ENCODE measurements around the gene CNNM2. TPM values are rescaled to one million over a fixed set of nuclear protein-coding genes. Genes with fewer than 3 reads are reported as not detected.
"Not testable (repeated sequence)": the region's sequence is repeated elsewhere in the genome, so short reads cannot be mapped to it uniquely, and the experiment has no call there.

Gene CNNM2
- total RNA-seq, 2 donors from 2014 or later, result 6.6 to 7.4 TPM

DNA sequence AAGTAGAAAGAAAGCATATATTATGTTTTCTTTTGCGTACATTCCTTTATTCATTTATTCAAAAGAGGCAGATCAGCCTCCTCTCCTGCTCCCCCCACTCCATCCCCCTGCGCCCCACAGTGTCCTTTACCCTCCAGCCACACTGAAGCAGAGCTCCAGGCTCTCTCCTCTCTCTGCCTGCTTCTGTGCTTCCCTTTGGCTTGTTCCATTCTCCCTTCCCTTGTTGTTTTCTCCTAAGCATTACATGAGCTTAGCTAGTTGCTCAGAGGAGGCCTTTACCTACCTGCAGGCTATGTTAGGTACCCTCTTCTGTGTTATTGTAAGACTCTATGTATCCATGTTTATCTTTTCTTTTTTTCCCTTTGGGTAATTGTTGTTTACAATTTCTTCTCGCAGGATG, 27.4 kb downstream of the CNNM2 start:
- H3K27ac Mint-ChIP-seq, result no peak overlapping the region
- H3K4me3 Mint-ChIP-seq, result no peak overlapping the region
- ATAC-seq (replicated peaks), result no peak
- no peaks in the 10 kb centered on the region for H3K4me1 Mint-ChIP-seq
- no peaks in the 10 kb centered on the region for H3K27me3 Mint-ChIP-seq
- H3K36me3 Mint-ChIP-seq (ENCODE audit: low read depth), result no peaks in the 10 kb centered on the region
- no peaks in the 10 kb centered on the region for H3K9me3 Mint-ChIP-seq

DNA sequence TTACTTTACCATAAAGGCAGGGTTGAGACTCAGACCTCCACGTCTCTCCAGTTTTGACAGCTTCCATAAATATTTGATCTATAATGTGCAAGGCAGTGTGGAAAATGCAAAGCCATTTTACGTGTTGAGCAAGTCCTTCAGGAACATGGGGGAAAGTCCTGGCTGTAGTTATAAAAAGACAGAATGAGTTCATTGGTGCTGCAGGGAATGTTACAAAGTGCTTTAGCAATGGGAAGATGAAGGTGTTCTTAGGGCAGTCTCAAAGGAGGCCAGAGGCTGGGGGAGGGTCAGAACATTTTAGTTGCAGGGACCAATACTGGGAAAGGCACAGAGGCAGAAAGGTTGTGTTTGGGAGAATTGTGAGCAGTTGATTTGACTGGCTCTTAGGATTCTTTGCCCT, 27.9 kb downstream of the CNNM2 start:
- H3K4me1 Mint-ChIP-seq, result no peaks in the 10 kb centered on the region
- no peaks in the 10 kb centered on the region for H3K9me3 Mint-ChIP-seq
- ATAC-seq (replicated peaks), result no peak
- H3K27me3 Mint-ChIP-seq, result no peaks in the 10 kb centered on the region
- no peak overlapping the region for H3K4me3 Mint-ChIP-seq
- no peak overlapping the region for H3K27ac Mint-ChIP-seq
- no peaks in the 10 kb centered on the region for H3K36me3 Mint-ChIP-seq (ENCODE audit: low read depth)

GRCh38 chr10:102946992-102947391, 28.9 kb downstream of the CNNM2 start:
- Mint-ChIP-seq H3K4me3 (no peak overlapping the region), H3K36me3 (ENCODE audit: low read depth) (no peaks in the 10 kb centered on the region), H3K4me1 (no peaks in the 10 kb centered on the region), H3K9me3 (no peaks in the 10 kb centered on the region), H3K27ac (no peak overlapping the region), H3K27me3 (no peaks in the 10 kb centered on the region)
- ATAC-seq (replicated peaks), result no peak

GRCh38 chr10:102948176-102948575, 30.1 kb downstream of the CNNM2 start:
- Mint-ChIP-seq H3K27me3 (no peaks in the 10 kb centered on the region), H3K4me3 (no peak overlapping the region), H3K9me3 (no peaks in the 10 kb centered on the region), H3K36me3 (ENCODE audit: low read depth) (no peaks in the 10 kb centered on the region), H3K27ac (no peak overlapping the region), H3K4me1 (no peaks in the 10 kb centered on the region)
- no peak for ATAC-seq (replicated peaks)

- Mint-ChIP-seq H3K4me1 (no peaks in the 10 kb centered on the region), H3K27ac (no peak overlapping the region), H3K9me3 (no peaks in the 10 kb centered on the region), H3K27me3 (no peaks in the 10 kb centered on the region), H3K36me3 (ENCODE audit: low read depth) (no peaks in the 10 kb centered on the region), H3K4me3 (no peak overlapping the region)
- no peak for ATAC-seq (replicated peaks)
Measured at GRCh38 chr10:102948786-102949185, 30.7 kb downstream of the CNNM2 start.

DNA sequence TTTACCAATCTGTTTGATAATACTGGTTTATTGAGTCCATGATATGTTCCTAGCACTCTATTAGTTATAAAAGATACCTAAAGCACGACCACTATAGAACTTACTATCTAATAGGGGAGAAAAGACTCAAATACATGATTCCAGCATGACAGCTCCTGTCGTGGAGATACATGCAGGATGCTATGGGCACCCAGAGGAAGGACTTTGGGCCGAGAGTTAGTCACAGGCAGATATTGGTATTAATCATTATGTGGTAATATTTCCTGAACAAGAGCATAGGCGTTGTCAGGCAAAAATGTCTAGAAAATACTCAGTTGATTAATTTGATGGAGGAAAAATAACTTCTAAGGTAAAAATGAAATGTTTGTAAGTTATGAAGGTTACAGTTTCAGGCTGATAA, 31.8 kb downstream of the CNNM2 start:
- no peaks in the 10 kb centered on the region for H3K36me3 Mint-ChIP-seq (ENCODE audit: low read depth)
- no peaks in the 10 kb centered on the region for H3K27me3 Mint-ChIP-seq
- ATAC-seq (replicated peaks), result no peak
- no peaks in the 10 kb centered on the region for H3K4me1 Mint-ChIP-seq
- H3K4me3 Mint-ChIP-seq, result no peak overlapping the region
- no peaks in the 10 kb centered on the region for H3K9me3 Mint-ChIP-seq
- no peak overlapping the region for H3K27ac Mint-ChIP-seq

GRCh38 chr10:102951316-102951715, 33.2 kb downstream of the CNNM2 start:
- Mint-ChIP-seq H3K27me3 (no peaks in the 10 kb centered on the region), H3K4me1 (no peaks in the 10 kb centered on the region), H3K4me3 (no peak overlapping the region), H3K27ac (no peak overlapping the region), H3K9me3 (no peaks in the 10 kb centered on the region), H3K36me3 (ENCODE audit: low read depth) (no peaks in the 10 kb centered on the region)
- no peak for ATAC-seq (replicated peaks)

GRCh38 chr10:102959360-102959759, 41.3 kb downstream of the CNNM2 start:
- no peak for ATAC-seq (replicated peaks)
- no peaks in the 10 kb centered on the region for H3K27me3 Mint-ChIP-seq
- no peak overlapping the region for H3K4me3 Mint-ChIP-seq
- no peaks in the 10 kb centered on the region for H3K9me3 Mint-ChIP-seq
- no peak overlapping the region for H3K27ac Mint-ChIP-seq
- H3K4me1 Mint-ChIP-seq, result no peaks in the 10 kb centered on the region
- no peaks in the 10 kb centered on the region for H3K36me3 Mint-ChIP-seq (ENCODE audit: low read depth)

DNA sequence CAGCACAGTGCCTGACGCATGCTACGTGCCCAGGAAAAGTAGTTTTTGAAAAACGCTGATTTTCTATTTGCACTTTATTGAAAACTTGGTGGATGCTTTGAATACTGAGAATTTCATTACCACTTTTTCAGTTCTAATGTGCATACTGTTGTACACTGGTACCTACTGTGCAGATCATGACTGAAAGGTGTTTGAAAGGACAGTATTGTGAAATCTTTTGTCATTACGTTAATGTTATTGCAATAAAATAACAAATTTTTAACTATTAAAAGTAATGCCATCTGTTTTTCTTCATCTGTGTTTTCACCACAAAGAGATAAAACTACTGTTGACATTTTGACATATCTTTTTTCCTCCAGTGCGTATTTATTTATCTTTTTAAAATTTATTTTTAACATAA, 42.1 kb downstream of the CNNM2 start:
- no peak for ATAC-seq (replicated peaks)
- H3K9me3 Mint-ChIP-seq, result no peaks in the 10 kb centered on the region
- no peaks in the 10 kb centered on the region for H3K27me3 Mint-ChIP-seq
- H3K4me1 Mint-ChIP-seq, result no peaks in the 10 kb centered on the region
- no peak overlapping the region for H3K27ac Mint-ChIP-seq
- no peaks in the 10 kb centered on the region for H3K36me3 Mint-ChIP-seq (ENCODE audit: low read depth)
- no peak overlapping the region for H3K4me3 Mint-ChIP-seq

GRCh38 chr10:102962267-102962666, 44.2 kb downstream of the CNNM2 start:
- Mint-ChIP-seq H3K9me3 (no peaks in the 10 kb centered on the region), H3K4me1 (no peaks in the 10 kb centered on the region), H3K27ac (no peak overlapping the region), H3K36me3 (ENCODE audit: low read depth) (no peaks in the 10 kb centered on the region), H3K27me3 (no peaks in the 10 kb centered on the region), H3K4me3 (no peak overlapping the region)
- no peak for ATAC-seq (replicated peaks)

DNA sequence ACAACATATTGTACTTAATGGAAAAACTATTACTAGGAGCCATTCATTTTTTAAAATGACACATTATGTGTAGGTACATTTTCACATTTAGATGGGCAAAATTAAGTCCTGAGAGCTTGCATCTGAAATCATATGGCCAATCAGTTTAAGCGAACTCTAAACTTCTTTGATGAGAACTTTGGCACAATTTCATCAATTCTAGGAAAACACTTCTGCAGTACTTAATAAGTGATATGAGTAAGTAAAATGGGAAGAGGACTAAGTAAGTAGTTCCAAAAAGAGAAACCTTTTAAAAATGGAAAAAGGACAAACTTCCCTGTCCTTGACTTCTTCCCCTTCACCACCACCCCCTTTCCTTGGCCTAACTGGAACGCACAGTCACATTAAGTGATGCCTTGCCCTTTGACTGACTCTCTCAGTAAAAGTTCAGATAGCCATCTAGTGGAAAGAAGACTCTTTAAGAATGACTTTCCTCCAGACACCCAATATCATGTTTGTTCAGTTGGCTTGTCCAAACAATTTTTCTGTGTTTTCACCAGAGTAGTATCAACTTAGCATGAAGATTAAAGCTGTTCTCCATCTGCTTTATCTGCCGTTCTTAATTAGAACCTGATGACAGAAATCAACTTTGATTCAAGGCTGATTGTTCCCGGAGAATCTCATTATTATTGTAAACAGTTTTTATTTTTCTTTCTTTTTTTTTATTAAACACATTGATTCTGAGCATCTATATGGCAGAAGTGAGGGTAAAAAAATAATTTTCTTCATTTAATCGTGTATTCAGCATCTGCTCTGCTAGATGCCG, 45.1 kb downstream of the CNNM2 start:
- no peak for ATAC-seq (replicated peaks)
- H3K4me1 Mint-ChIP-seq, result no peaks in the 10 kb centered on the region
- no peak overlapping the region for H3K27ac Mint-ChIP-seq
- H3K9me3 Mint-ChIP-seq, result no peaks in the 10 kb centered on the region
- no peaks in the 10 kb centered on the region for H3K36me3 Mint-ChIP-seq (ENCODE audit: low read depth)
- no peaks in the 10 kb centered on the region for H3K27me3 Mint-ChIP-seq
- no peak overlapping the region for H3K4me3 Mint-ChIP-seq

- ATAC-seq (replicated peaks), result no peak
- Mint-ChIP-seq H3K27ac (no peak overlapping the region), H3K4me1 (no peaks in the 10 kb centered on the region)
Measured at GRCh38 chr10:102963756-102964025, 45.6 kb downstream of the CNNM2 start.

DNA sequence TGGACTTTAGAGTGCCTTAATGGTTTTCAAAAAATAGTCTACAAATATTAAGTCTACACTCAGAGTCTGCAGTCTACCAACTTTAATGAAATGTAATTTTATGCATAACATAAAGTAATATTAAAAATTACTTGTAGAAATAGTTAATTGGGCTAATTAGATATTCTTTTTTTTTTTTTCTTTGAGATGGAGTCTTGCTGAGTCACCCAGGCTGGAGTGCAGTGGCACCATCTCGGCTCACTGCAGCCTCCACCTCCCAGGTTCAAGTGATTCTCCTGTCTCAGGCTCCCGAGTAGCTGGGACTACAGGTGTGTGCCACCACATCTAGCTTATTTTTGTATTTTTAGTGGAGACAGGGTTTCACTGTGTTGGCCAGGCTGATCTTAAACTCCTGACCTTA, 46.0 kb downstream of the CNNM2 start:
- not testable (repeated sequence) for H3K4me3 Mint-ChIP-seq; H3K4me1 Mint-ChIP-seq; ATAC-seq (replicated peaks); H3K9me3 Mint-ChIP-seq; H3K27ac Mint-ChIP-seq; H3K27me3 Mint-ChIP-seq; H3K36me3 Mint-ChIP-seq (ENCODE audit: low read depth)

More at GRCh38 chr10:102963756-102964025, 45.6 kb downstream of the CNNM2 start:
- no peaks in the 10 kb centered on the region for H3K27me3 Mint-ChIP-seq
- no peaks in the 10 kb centered on the region for H3K36me3 Mint-ChIP-seq (ENCODE audit: low read depth)
- H3K4me3 Mint-ChIP-seq, result no peak overlapping the region
- no peaks in the 10 kb centered on the region for H3K9me3 Mint-ChIP-seq

DNA sequence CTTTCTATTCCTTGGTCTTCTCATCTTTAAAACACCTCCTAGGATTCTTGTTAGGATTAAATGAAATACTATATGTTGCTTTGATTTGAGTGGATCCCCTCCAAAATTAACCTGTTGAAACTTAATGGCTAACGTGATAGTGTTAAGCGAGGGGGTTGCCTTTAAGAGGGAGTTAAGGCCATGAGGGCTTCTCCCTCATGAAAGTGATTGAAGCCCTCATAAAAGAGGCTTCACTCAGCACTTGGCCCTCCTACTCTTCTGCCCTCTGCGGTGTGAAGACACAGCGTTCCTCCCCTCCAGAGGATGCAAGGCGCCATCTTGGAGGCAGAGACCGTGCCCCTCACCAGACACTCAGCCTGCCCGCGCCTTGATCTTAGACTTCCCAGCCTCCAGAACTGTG, 46.6 kb downstream of the CNNM2 start:
- Mint-ChIP-seq H3K36me3 (ENCODE audit: low read depth) (no peaks in the 10 kb centered on the region), H3K9me3 (no peaks in the 10 kb centered on the region), H3K27me3 (no peaks in the 10 kb centered on the region), H3K4me3 (no peak overlapping the region), H3K27ac (no peak overlapping the region), H3K4me1 (no peaks in the 10 kb centered on the region)
- no peak for ATAC-seq (replicated peaks)

DNA sequence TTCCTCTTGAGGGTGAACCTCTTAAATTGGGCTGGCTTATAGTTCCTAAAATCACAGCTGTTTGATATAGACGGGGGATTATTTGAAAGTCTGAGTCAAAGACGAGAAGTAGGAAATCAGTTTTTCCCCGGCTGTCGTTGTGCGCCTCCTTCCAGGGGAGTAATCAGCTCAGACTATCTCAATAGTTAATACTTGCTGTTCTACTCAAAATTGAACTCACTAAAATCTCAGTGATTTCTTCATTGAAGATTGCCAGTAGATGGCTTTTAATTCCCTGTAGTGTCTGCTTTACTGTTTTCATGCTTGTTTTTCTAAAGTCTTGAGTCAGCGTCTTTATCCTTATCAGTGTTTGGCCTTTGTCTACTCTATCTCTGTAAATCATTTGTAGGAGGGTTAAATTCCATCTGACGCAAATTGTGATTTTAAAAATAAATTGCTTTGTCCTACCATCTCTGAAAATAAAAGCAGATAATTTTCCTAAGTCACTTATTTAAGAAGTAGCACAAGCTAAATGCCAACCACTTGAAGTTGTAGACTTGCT, 47.3 kb downstream of the CNNM2 start:
- no peaks in the 10 kb centered on the region for H3K9me3 Mint-ChIP-seq
- no peaks in the 10 kb centered on the region for H3K27me3 Mint-ChIP-seq

DNA sequence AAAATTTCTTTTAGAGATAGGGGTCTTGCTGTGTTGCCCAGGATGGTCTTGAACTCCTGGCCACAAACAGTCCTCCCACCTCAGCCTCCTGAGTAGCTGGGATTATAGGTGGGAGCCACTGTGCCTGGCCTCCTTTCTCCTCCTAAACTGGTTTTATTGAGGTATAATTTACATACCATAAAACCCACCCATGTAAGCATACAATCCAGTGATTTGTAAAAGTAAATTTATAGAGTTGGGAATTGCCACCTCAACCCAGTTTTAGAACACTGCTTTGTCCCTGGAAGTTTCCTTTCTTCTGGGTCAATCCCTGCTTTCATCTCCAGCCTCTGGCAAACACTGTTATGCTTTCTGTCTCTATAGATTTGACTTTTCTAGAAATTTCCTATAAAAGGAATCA, 49.0 kb downstream of the CNNM2 start:
- Mint-ChIP-seq H3K27ac (no peak overlapping the region), H3K27me3 (no peaks in the 10 kb centered on the region), H3K36me3 (ENCODE audit: low read depth) (no peaks in the 10 kb centered on the region), H3K4me3 (no peak overlapping the region), H3K4me1 (no peaks in the 10 kb centered on the region), H3K9me3 (no peaks in the 10 kb centered on the region)
- ATAC-seq (replicated peaks), result no peak

More for the DNA sequence above, 47.3 kb downstream of the CNNM2 start:
- no peaks in the 10 kb centered on the region for H3K4me1 Mint-ChIP-seq
- no peaks in the 10 kb centered on the region for H3K36me3 Mint-ChIP-seq (ENCODE audit: low read depth)
- no peak overlapping the region for H3K27ac Mint-ChIP-seq
- no peak for ATAC-seq (replicated peaks)
- no peak overlapping the region for H3K4me3 Mint-ChIP-seq

All from activated T-helper 17 cell treated with anti-CD3 and anti-CD28 coated beads, Interleukin-2, amount 50 U/mL, for 72 hours (primary cell).